Stimulated activated CD4-positive, alpha-beta T cell treated with anti-CD3 and anti-CD28 coated beads, Interleukin-4, amount 100 ng/mL, for 24 hours (primary cell): Measurements from ENCODE around the gene TNFRSF21.
"Not testable (repeated sequence)": the region's sequence is repeated elsewhere in the genome, so short reads cannot be mapped to it uniquely, and the experiment has no call there.

Source experiments
- DNase-seq: peaks from one replicate; pipeline ENCODE4 v3.0.0-alpha.2; 2020

TNFRSF21 gene

GRCh38 chr6:47247227-47247797 lies 62.4 kb downstream of the TNFRSF21 start:
- no peak for DNase-seq

GRCh38 chr6:47246551-47246950 lies 63.2 kb downstream of the TNFRSF21 start:
- no peak for DNase-seq

- DNase-seq = no peak
Measured at GRCh38 chr6:47245745-47246371, 63.8 kb downstream of the TNFRSF21 start.

GRCh38 chr6:47242483-47243386 lies 67.0 kb downstream of the TNFRSF21 start:
- DNase-seq = peak; percentile 14

- no peak for DNase-seq
Measured at GRCh38 chr6:47241742-47242482, 67.8 kb downstream of the TNFRSF21 start.

GRCh38 chr6:47240277-47240890 lies 69.3 kb downstream of the TNFRSF21 start:
- DNase-seq = no peak

GRCh38 chr6:47239546-47239945 lies 70.2 kb downstream of the TNFRSF21 start:
- no peak for DNase-seq

GRCh38 chr6:47238456-47238995 lies 71.2 kb downstream of the TNFRSF21 start:
- no peak for DNase-seq

GRCh38 chr6:47237196-47237595 lies 72.5 kb downstream of the TNFRSF21 start:
- no peak for DNase-seq

- no peak for DNase-seq
Measured at GRCh38 chr6:47235964-47236760, 73.5 kb downstream of the TNFRSF21 start.

GRCh38 chr6:47235421-47235820 lies 74.3 kb downstream of the TNFRSF21 start:
- DNase-seq = no peak

- no peak for DNase-seq
Measured at GRCh38 chr6:47234266-47234933, 75.3 kb downstream of the TNFRSF21 start.

- DNase-seq = no peak
Measured at GRCh38 chr6:47231151-47231550, 78.6 kb downstream of the TNFRSF21 start.

- no peak for DNase-seq
Measured at GRCh38 chr6:47230579-47230978, 79.1 kb downstream of the TNFRSF21 start.

- DNase-seq = no peak
Measured at GRCh38 chr6:47229255-47229654, 80.5 kb downstream of the TNFRSF21 start.

- not testable (repeated sequence) for DNase-seq
Measured at GRCh38 chr6:47228093-47228492, 81.6 kb downstream of the TNFRSF21 start.

- DNase-seq = not testable (repeated sequence)
Measured at GRCh38 chr6:47223251-47223650, 86.5 kb downstream of the TNFRSF21 start.

- no peak for DNase-seq
Measured at GRCh38 chr6:47221565-47221964, 88.1 kb downstream of the TNFRSF21 start.

- DNase-seq = no peak
Measured at GRCh38 chr6:47209632-47210031, 100.1 kb downstream of the TNFRSF21 start.

GRCh38 chr6:47207261-47207660 lies 102.4 kb downstream of the TNFRSF21 start:
- DNase-seq = no peak

GRCh38 chr6:47206626-47207025 lies 103.1 kb downstream of the TNFRSF21 start:
- DNase-seq = no peak
